Left lung (tissue), 10 donors: ENCODE data around the gene MLH3. TPM values are rescaled to one million over a fixed set of nuclear protein-coding genes. Genes with fewer than 3 reads are reported as not detected.

Source experiments
- ATAC-seq: fragments of 200-7000 bp; cut with Tn5 transposase; one replicate; pipeline ENCODE4 v1.9.1; 2020; ENCODE audit warnings: moderate library complexity
- DNase-seq, 4 donors: peaks; one replicate each; pipeline ENCODE4 v3.0.0-alpha.2; 2013 to 2020
- H3K27ac ChIP-seq, 2 donors: fragments of 200-600 bp; sonication (generic) in 1 of 2; one replicate each; pipeline versions ENCODE4 v1.5.0 to v1.8.0; 2020 to 2021
- H3K27me3 ChIP-seq, 2 donors: fragments of 200-600 bp; sonication (generic) in 1 of 2; one replicate each; pipeline versions ENCODE4 v1.5.0 to v1.8.0; 2020 to 2021
- H3K36me3 ChIP-seq, 2 donors: fragments of 200-600 bp; sonication (generic) in 1 of 2; one replicate each; pipeline versions ENCODE4 v1.5.0 to v1.8.0; 2020 to 2021
- H3K4me1 ChIP-seq, 2 donors: fragments of 200-600 bp; one replicate each; pipeline ENCODE4 v1.8.0; 2021
- H3K4me3 ChIP-seq, 2 donors: fragments of 200-600 bp; sonication (generic) in 1 of 2; one replicate each; pipeline versions ENCODE4 v1.5.0 to v1.8.0; 2020 to 2021; ENCODE audit warnings: mild to moderate bottlenecking in 1 of 2
- H3K9me3 ChIP-seq, 2 donors: fragments of 200-600 bp; sonication (generic) in 1 of 2; one replicate each; pipeline versions ENCODE4 v1.5.0 to v1.8.0; 2020 to 2021
- CTCF ChIP-seq, 2 donors: fragments of 200-600 bp; sonication (generic) in 1 of 2; IDR thresholded peaks; one replicate each; pipeline versions ENCODE4 v1.5.0 to v1.8.0; 2021; ENCODE audit warnings: antibody characterized with exemption in 2 of 2
- intact Hi-C, 2 donors: fragments of 100-400 bp; cut with DNase I; formaldehyde crosslinking; loops; one replicate each; pipeline versions ENCODE4 v1.11.2 to v1.14.2; 2022
- polyA plus RNA-seq, 6 donors: library from polyadenylated mRNA; unstranded; fragments of 120-200 nt; gene quantifications; one replicate each; pipeline ENCODE4 v1.2.1, GENCODE V29; 2013; ENCODE audit not compliant: insufficient read length in 6 of 6
- total RNA-seq, 2 donors: library from RNA; stranded (reverse); fragmentation: NEBNext Ultra II Directional; extraction: Animal tissue kit (Norgen Biotek cat#: 25700); gene quantifications; one replicate each; pipeline ENCODE4 v1.2.1, GENCODE V29; 2021
- donor health status: DM: no; HTN: yes; CAD: no.
- donor health status: DM: no; HTN: no; CAD: no.

Gene MLH3
- total and polyA plus RNA-seq, 8 donors, result 24.7 to 48.3 (median 39.9) TPM

DNA sequence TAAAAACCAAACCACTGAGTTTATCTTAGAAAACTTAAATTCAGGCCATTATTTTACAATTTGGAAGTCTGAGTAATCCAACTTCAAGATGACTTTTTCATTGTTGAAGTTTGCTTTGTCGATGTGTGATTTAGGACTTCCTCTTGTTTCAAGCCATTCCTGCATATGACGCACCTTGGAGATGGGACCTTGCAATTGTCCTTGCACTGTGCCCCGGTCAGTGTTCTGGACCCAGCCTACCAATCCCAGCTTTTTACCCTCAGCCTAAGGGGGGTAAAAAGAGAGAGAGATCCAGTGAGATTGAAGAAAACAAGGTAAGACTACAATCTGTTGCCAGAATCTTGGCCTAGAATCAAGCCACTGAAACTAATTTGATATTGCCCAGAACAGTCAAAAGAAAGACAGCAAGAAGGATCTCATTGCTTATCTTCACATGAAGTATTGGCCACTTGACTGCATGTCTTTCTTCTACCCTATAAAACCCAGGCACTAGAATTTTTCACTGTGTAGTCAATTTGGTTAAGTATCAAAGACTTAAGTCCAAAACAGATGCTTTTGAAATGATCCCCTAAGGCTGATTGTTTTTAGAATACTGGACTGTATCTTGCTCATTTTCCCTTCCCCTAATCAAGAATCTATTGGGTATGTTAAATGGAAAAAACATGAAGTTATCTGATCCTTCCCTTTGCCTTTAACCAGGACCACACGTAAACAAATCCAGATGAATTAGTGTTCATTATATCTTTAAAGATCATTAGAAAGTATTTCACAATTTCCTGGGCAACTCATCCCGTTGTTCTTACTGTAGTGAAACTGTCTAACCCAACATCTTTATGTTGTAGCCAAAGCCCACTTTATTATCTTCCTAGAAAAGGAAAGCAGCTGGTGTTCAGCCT is 2.4 kb upstream of the MLH3 start:
- Histone ChIP-seq H3K27me3 (peaks cover 0 to 10% of the 10 kb centered on the region in 2 donors), H3K4me3 (no peak overlapping the region), H3K4me1 (peaks cover 0 to 34% of the 10 kb centered on the region in 2 donors), H3K9me3 (no peaks in the 10 kb centered on the region), H3K36me3 (no peaks in the 10 kb centered on the region), H3K27ac (no peak overlapping the region)
- ATAC-seq, result no peak
- TF ChIP-seq CTCF (IDR thresholded peaks at IDR 0.05), result no peak
- intact Hi-C loops, result no loop called here
- DNase-seq, result peak in 2 of 4 donors; percentile 77 to 85

GRCh38 chr14:75051556-75051899 is 261 bp upstream of the MLH3 start:
- DNase-seq (no peak), ATAC-seq (no peak)
- peak overlapping the region; percentile 60 to 65 for H3K4me3 ChIP-seq
- no peak for TF ChIP-seq CTCF (IDR thresholded peaks at IDR 0.05)
- H3K27me3 ChIP-seq, result peaks cover 0 to 10% of the 10 kb centered on the region in 2 donors
- intact Hi-C loops, result no loop called here
- peaks cover 0 to 34% of the 10 kb centered on the region in 2 donors for H3K4me1 ChIP-seq
- no peaks in the 10 kb centered on the region for H3K36me3 ChIP-seq
- no peaks in the 10 kb centered on the region for H3K9me3 ChIP-seq
- peak overlapping the region; percentile 84 to 92 for H3K27ac ChIP-seq

- H3K27ac ChIP-seq, result peak overlapping the region; percentile 84 to 92
- intact Hi-C loops, result no loop called here
- TF ChIP-seq CTCF (IDR thresholded peaks at IDR 0.05), result no peak
- ATAC-seq (no peak), DNase-seq (no peak)
- no peaks in the 10 kb centered on the region for H3K36me3 ChIP-seq
- peak overlapping the region in 1 of 2 donors; percentile 65 for H3K4me3 ChIP-seq
- H3K27me3 ChIP-seq, result peaks cover 0 to 10% of the 10 kb centered on the region in 2 donors
- peaks cover 0 to 40% of the 10 kb centered on the region in 2 donors for H3K4me1 ChIP-seq
- H3K9me3 ChIP-seq, result no peaks in the 10 kb centered on the region
These were observed 1.5 kb downstream of the MLH3 start for GRCh38 chr14:75049731-75050201.

DNA sequence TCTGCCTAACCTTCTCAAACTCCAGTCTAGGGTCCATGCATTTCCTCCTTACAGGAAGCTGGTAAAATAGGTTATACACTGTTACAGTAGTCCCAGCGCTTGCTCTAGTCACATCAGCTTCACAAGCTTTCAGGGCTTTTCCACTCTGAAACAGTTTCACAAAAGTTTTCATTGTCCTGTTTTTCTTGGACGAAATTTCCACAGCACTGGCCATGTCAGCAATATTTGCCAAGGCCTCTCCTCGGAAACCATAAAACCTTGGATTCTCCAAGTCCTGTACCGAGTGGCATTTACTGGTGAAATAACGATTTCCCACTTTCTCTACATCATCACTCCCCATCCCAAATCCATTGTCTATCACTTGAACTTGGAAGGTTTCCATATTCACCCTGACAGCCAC is 2.1 kb downstream of the MLH3 start:
- no peak for TF ChIP-seq CTCF (IDR thresholded peaks at IDR 0.05)
- intact Hi-C loops, result no loop called here
- Histone ChIP-seq H3K4me3 (no peak overlapping the region), H3K9me3 (no peaks in the 10 kb centered on the region), H3K27ac (peak overlapping the region in 1 of 2 donors; percentile 92), H3K27me3 (peaks cover 0 to 10% of the 10 kb centered on the region in 2 donors), H3K36me3 (no peaks in the 10 kb centered on the region), H3K4me1 (peaks cover 0 to 41% of the 10 kb centered on the region in 2 donors)
- ATAC-seq (no peak), DNase-seq (no peak)

DNA sequence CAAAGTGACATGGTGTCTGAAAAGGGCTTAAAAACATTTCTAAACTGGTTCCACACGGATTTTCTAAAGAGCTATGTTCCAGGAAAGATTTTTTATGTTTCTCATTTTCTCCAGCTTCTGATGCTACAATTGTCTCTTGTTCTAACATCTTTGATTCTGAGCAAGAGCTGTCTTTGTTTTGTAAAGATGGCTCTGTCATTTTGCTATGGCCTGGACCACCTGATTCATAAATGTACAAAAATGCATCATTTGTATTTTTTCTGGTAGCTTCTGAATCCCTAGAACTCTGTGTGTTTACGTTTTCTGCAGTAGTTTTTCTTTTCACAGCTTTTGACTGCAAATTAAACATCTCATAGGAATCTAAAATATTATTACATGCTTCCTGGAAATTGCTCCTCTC is 3.2 kb downstream of the MLH3 start:
- no peaks in the 10 kb centered on the region for H3K9me3 ChIP-seq
- no peak for ATAC-seq
- H3K27ac ChIP-seq, result no peak overlapping the region
- no peaks in the 10 kb centered on the region for H3K36me3 ChIP-seq
- H3K4me3 ChIP-seq, result no peak overlapping the region
- TF ChIP-seq CTCF (IDR thresholded peaks at IDR 0.05), result no peak
- peaks cover 0 to 10% of the 10 kb centered on the region in 2 donors for H3K27me3 ChIP-seq
- no peak for DNase-seq
- H3K4me1 ChIP-seq, result peaks cover 0 to 39% of the 10 kb centered on the region in 2 donors
- intact Hi-C loops, result no loop called here
